Right cardiac atrium (tissue), 5 donors: ENCODE results near the gene DOCK8. TPM values are rescaled to one million over a fixed set of nuclear protein-coding genes. Genes with fewer than 3 reads are reported as not detected.

ENCODE experiments used
- ATAC-seq, 2 donors: fragments of 200-7000 bp; cut with Tn5 transposase; one replicate each; pipeline versions ENCODE4 v1.8.0 to v1.9.1; 2020; ENCODE audit warnings: moderate library complexity in 2 of 2, mild to moderate bottlenecking in 1 of 2
- DNase-seq, 3 donors: peaks; one replicate each; pipeline ENCODE4 v3.0.0-alpha.2; 2020
- H3K27ac ChIP-seq: one replicate; pipeline ENCODE4 v1.5.1; 2013; ENCODE audit warnings: mild to moderate bottlenecking, low read length, control low read depth, moderate library complexity
- H3K27me3 ChIP-seq: one replicate; pipeline ENCODE4 v1.6.1; 2013; ENCODE audit not compliant: control insufficient read depth, insufficient read depth
- H3K4me1 ChIP-seq: one replicate; pipeline ENCODE4 v1.6.1; 2013; ENCODE audit warnings: low read length; ENCODE audit not compliant: control insufficient read depth, insufficient read depth
- H3K4me3 ChIP-seq: one replicate; pipeline ENCODE4 v1.5.1; 2013; ENCODE audit warnings: low read length, control low read depth
- H3K9me3 ChIP-seq: one replicate; pipeline ENCODE4 v1.6.1; 2013; ENCODE audit warnings: low read length; ENCODE audit not compliant: control insufficient read depth
- WGBS: extraction: QIAGEN DNeasy Blood & Tissue Kit; methylation state at CpG from one replicate; pipeline ENCODE4 v1.1.7; 2013; 5-methylcytosine and 5-hydroxymethylcytosine counted together
- intact Hi-C, 4 donors: fragments of 100-400 bp; cut with DNase I; formaldehyde crosslinking; loops; one replicate each; pipeline versions ENCODE4 v1.11.0 to v1.14.0; 2022 to 2023
- polyA plus RNA-seq: library from polyadenylated mRNA; stranded (reverse); fragments of 200-250 nt; gene quantifications from one replicate; pipeline ENCODE4 v1.2.3, GENCODE V29; 2013
- total RNA-seq, 4 donors: library from RNA; stranded (reverse); fragmentation: NEBNext Ultra II Directional; extraction: Animal tissue kit (Norgen Biotek cat#: 25700); gene quantifications; one replicate each; pipeline ENCODE4 v1.2.1, GENCODE V29; 2021
- donor health status: healthy with polysubstance abuse.
- donor health status: DM: no; HTN: yes; CAD: no.
- donor health status: DM: no; HTN: no; CAD: no.
- donor health status: DM: no; HTN: yes; CAD: no; lungs with severe emphysema.
- donor health status: DM: yes; HTN: yes; CAD: no.

Gene DOCK8
- total and polyA plus RNA-seq, 5 donors: 1.5 to 8.9 (median 5.8) TPM

GRCh38 chr9:295576-295975, 80.9 kb downstream of the DOCK8 start:
- intact Hi-C loops: no loop called here
- H3K4me1 ChIP-seq: no peaks in the 10 kb centered on the region
- DNase-seq (no peak), ATAC-seq (no peak)
- H3K9me3 ChIP-seq: no peaks in the 10 kb centered on the region
- no peak overlapping the region for H3K4me3 ChIP-seq
- no peaks in the 10 kb centered on the region for H3K27me3 ChIP-seq
- H3K27ac ChIP-seq: no peak overlapping the region

GRCh38 chr9:296411-296810, 81.7 kb downstream of the DOCK8 start:
- Histone ChIP-seq H3K9me3 (no peaks in the 10 kb centered on the region), H3K27me3 (no peaks in the 10 kb centered on the region)
- 91% methylated on average over 3 of the region's 3 CpGs for WGBS

GRCh38 chr9:297104-297972, 82.7 kb downstream of the DOCK8 start:
- H3K4me3 ChIP-seq: no peak overlapping the region
- no peak overlapping the region for H3K27ac ChIP-seq
- H3K27me3 ChIP-seq: no peaks in the 10 kb centered on the region
- 47% methylated on average over 6 of the region's 6 CpGs for WGBS
- DNase-seq (peak; percentile 35 to 65 (median 53)), ATAC-seq (peak; percentile 75 to 89)
- no peaks in the 10 kb centered on the region for H3K4me1 ChIP-seq
- intact Hi-C loops: no loop called here
- H3K9me3 ChIP-seq: no peaks in the 10 kb centered on the region

More at GRCh38 chr9:296411-296810, 81.7 kb downstream of the DOCK8 start:
- intact Hi-C loops: no loop called here
- Histone ChIP-seq H3K27ac (no peak overlapping the region), H3K4me3 (no peak overlapping the region), H3K4me1 (no peaks in the 10 kb centered on the region)
- no peak for ATAC-seq
- no peak for DNase-seq

GRCh38 chr9:303502-303901, 88.8 kb downstream of the DOCK8 start:
- H3K9me3 ChIP-seq: no peaks in the 10 kb centered on the region
- ATAC-seq: no peak
- WGBS: 83% methylated on average over 5 of the region's 5 CpGs

GRCh38 chr9:304106-304505, 89.4 kb downstream of the DOCK8 start:
- intact Hi-C loops: no loop called here
- ATAC-seq: no peak
- 78% methylated on average over 4 of the region's 4 CpGs for WGBS

More at GRCh38 chr9:303502-303901, 88.8 kb downstream of the DOCK8 start:
- H3K27me3 ChIP-seq: no peaks in the 10 kb centered on the region
- DNase-seq: no peak
- no peak overlapping the region for H3K27ac ChIP-seq
- H3K4me1 ChIP-seq: no peaks in the 10 kb centered on the region
- H3K4me3 ChIP-seq: no peak overlapping the region
- intact Hi-C loops: no loop called here

GRCh38 chr9:304519-305185, 90.0 kb downstream of the DOCK8 start:
- 63% methylated on average over 10 of the region's 10 CpGs for WGBS
- Histone ChIP-seq H3K4me3 (no peak overlapping the region), H3K9me3 (no peaks in the 10 kb centered on the region), H3K4me1 (no peaks in the 10 kb centered on the region), H3K27ac (no peak overlapping the region), H3K27me3 (no peaks in the 10 kb centered on the region)
- ATAC-seq (no peak), DNase-seq (no peak)
- intact Hi-C loops: no loop called here

More at GRCh38 chr9:304106-304505, 89.4 kb downstream of the DOCK8 start:
- Histone ChIP-seq H3K9me3 (no peaks in the 10 kb centered on the region), H3K27ac (no peak overlapping the region), H3K4me1 (no peaks in the 10 kb centered on the region), H3K4me3 (no peak overlapping the region), H3K27me3 (no peaks in the 10 kb centered on the region)
- DNase-seq: no peak

GRCh38 chr9:306907-307306, 92.2 kb downstream of the DOCK8 start:
- H3K27me3 ChIP-seq: no peaks in the 10 kb centered on the region
- DNase-seq: no peak
- H3K27ac ChIP-seq: no peak overlapping the region
- intact Hi-C loops: no loop called here
- no peaks in the 10 kb centered on the region for H3K9me3 ChIP-seq
- ATAC-seq: no peak
- 81% methylated on average over 7 of the region's 7 CpGs for WGBS
- H3K4me3 ChIP-seq: no peak overlapping the region
- no peaks in the 10 kb centered on the region for H3K4me1 ChIP-seq

- no peak for ATAC-seq
- no peaks in the 10 kb centered on the region for H3K27me3 ChIP-seq
- H3K4me3 ChIP-seq: no peak overlapping the region
- 64% methylated on average over 14 of the region's 14 CpGs for WGBS
- intact Hi-C loops: no loop called here
- H3K9me3 ChIP-seq: no peaks in the 10 kb centered on the region
- peak in 1 of 3 donors; percentile 23 for DNase-seq
- H3K27ac ChIP-seq: no peak overlapping the region
- H3K4me1 ChIP-seq: no peaks in the 10 kb centered on the region
These were observed 97.2 kb downstream of the DOCK8 start for GRCh38 chr9:311841-312240.

- no peak for ATAC-seq
- Histone ChIP-seq H3K9me3 (no peaks in the 10 kb centered on the region), H3K27me3 (no peaks in the 10 kb centered on the region), H3K4me1 (no peaks in the 10 kb centered on the region), H3K4me3 (no peak overlapping the region), H3K27ac (no peak overlapping the region)
- 49% methylated on average over 7 of the region's 7 CpGs for WGBS
- intact Hi-C loops: no loop called here
- no peak for DNase-seq
These were observed 98.1 kb downstream of the DOCK8 start for GRCh38 chr9:312596-313320.

- WGBS: 78% methylated on average over 2 of the region's 2 CpGs
- Histone ChIP-seq H3K27me3 (no peaks in the 10 kb centered on the region), H3K9me3 (no peaks in the 10 kb centered on the region), H3K27ac (no peak overlapping the region), H3K4me1 (no peaks in the 10 kb centered on the region), H3K4me3 (no peak overlapping the region)
- DNase-seq (no peak), ATAC-seq (no peak)
- intact Hi-C loops: no loop called here
These were observed 101.8 kb downstream of the DOCK8 start for GRCh38 chr9:316382-316965.

- Histone ChIP-seq H3K4me1 (no peaks in the 10 kb centered on the region), H3K4me3 (no peak overlapping the region), H3K9me3 (no peaks in the 10 kb centered on the region), H3K27me3 (no peaks in the 10 kb centered on the region), H3K27ac (no peak overlapping the region)
- 78% methylated on average over 4 of the region's 4 CpGs for WGBS
- DNase-seq (no peak), ATAC-seq (no peak)
- intact Hi-C loops: no loop called here
These were observed 104.0 kb downstream of the DOCK8 start for GRCh38 chr9:318646-319045.
